ENCODE data around the gene GPC5.
"Not testable (repeated sequence)": the region's sequence is repeated elsewhere in the genome, so short reads cannot be mapped to it uniquely, and the experiment has no call there.

The GPC5 gene

GRCh38 chr13:92670096-92670495 is 1271.7 kb downstream of the GPC5 start:
- Histone ChIP-seq H3K27ac (ENCODE audit: low read length) (no peak overlapping the region), H3K4me1 (ENCODE audit: control insufficient read depth in 1 of 2, insufficient read depth in 2 of 2, low read length in 2 of 2) (no peaks in the 10 kb centered on the region), H3K27me3 (ENCODE audit: low read depth, low read length) (no peaks in the 10 kb centered on the region), H3K9me3 (ENCODE audit: control insufficient read depth in 1 of 2, low read length in 2 of 2) (no peaks in the 10 kb centered on the region), H3K4me3 (ENCODE audit: low read depth in 1 of 2, low read length in 2 of 2) (no peak overlapping the region), H3K36me3 (ENCODE audit: control insufficient read depth in 1 of 2, insufficient read depth in 2 of 2, low read length in 2 of 2) (no peaks in the 10 kb centered on the region)

GRCh38 chr13:92671821-92672220 is 1273.4 kb downstream of the GPC5 start:
- H3K27ac ChIP-seq (ENCODE audit: low read length) = no peak overlapping the region
- H3K36me3 ChIP-seq (ENCODE audit: control insufficient read depth in 1 of 2, insufficient read depth in 2 of 2, low read length in 2 of 2) = no peaks in the 10 kb centered on the region
- no peaks in the 10 kb centered on the region for H3K4me1 ChIP-seq (ENCODE audit: control insufficient read depth in 1 of 2, insufficient read depth in 2 of 2, low read length in 2 of 2)
- no peak overlapping the region for H3K4me3 ChIP-seq (ENCODE audit: low read depth in 1 of 2, low read length in 2 of 2)
- H3K9me3 ChIP-seq (ENCODE audit: control insufficient read depth in 1 of 2, low read length in 2 of 2) = no peaks in the 10 kb centered on the region
- no peaks in the 10 kb centered on the region for H3K27me3 ChIP-seq (ENCODE audit: low read depth, low read length)

GRCh38 chr13:92676246-92676645 is 1277.8 kb downstream of the GPC5 start:
- no peak overlapping the region for H3K27ac ChIP-seq (ENCODE audit: low read length)
- no peak overlapping the region for H3K4me3 ChIP-seq (ENCODE audit: low read depth in 1 of 2, low read length in 2 of 2)
- H3K9me3 ChIP-seq (ENCODE audit: control insufficient read depth in 1 of 2, low read length in 2 of 2) = no peaks in the 10 kb centered on the region

GRCh38 chr13:92677571-92677970 is 1279.2 kb downstream of the GPC5 start:
- Histone ChIP-seq H3K36me3 (ENCODE audit: control insufficient read depth in 1 of 2, insufficient read depth in 2 of 2, low read length in 2 of 2) (no peaks in the 10 kb centered on the region), H3K27me3 (ENCODE audit: low read depth, low read length) (no peaks in the 10 kb centered on the region), H3K4me3 (ENCODE audit: low read depth in 1 of 2, low read length in 2 of 2) (no peak overlapping the region), H3K4me1 (ENCODE audit: control insufficient read depth in 1 of 2, insufficient read depth in 2 of 2, low read length in 2 of 2) (no peaks in the 10 kb centered on the region), H3K9me3 (ENCODE audit: control insufficient read depth in 1 of 2, low read length in 2 of 2) (no peaks in the 10 kb centered on the region), H3K27ac (ENCODE audit: low read length) (no peak overlapping the region)

More at GRCh38 chr13:92676246-92676645, 1277.8 kb downstream of the GPC5 start:
- Histone ChIP-seq H3K27me3 (ENCODE audit: low read depth, low read length) (no peaks in the 10 kb centered on the region), H3K4me1 (ENCODE audit: control insufficient read depth in 1 of 2, insufficient read depth in 2 of 2, low read length in 2 of 2) (no peaks in the 10 kb centered on the region), H3K36me3 (ENCODE audit: control insufficient read depth in 1 of 2, insufficient read depth in 2 of 2, low read length in 2 of 2) (no peaks in the 10 kb centered on the region)

GRCh38 chr13:92679602-92680001 is 1281.2 kb downstream of the GPC5 start:
- no peaks in the 10 kb centered on the region for H3K36me3 ChIP-seq (ENCODE audit: control insufficient read depth in 1 of 2, insufficient read depth in 2 of 2, low read length in 2 of 2)
- no peaks in the 10 kb centered on the region for H3K9me3 ChIP-seq (ENCODE audit: control insufficient read depth in 1 of 2, low read length in 2 of 2)
- no peaks in the 10 kb centered on the region for H3K27me3 ChIP-seq (ENCODE audit: low read depth, low read length)
- no peak overlapping the region for H3K27ac ChIP-seq (ENCODE audit: low read length)
- H3K4me1 ChIP-seq (ENCODE audit: control insufficient read depth in 1 of 2, insufficient read depth in 2 of 2, low read length in 2 of 2) = no peaks in the 10 kb centered on the region
- H3K4me3 ChIP-seq (ENCODE audit: low read depth in 1 of 2, low read length in 2 of 2) = no peak overlapping the region

GRCh38 chr13:92681239-92681638 is 1282.8 kb downstream of the GPC5 start:
- H3K9me3 ChIP-seq (ENCODE audit: control insufficient read depth in 1 of 2, low read length in 2 of 2) = no peaks in the 10 kb centered on the region
- H3K4me1 ChIP-seq (ENCODE audit: control insufficient read depth in 1 of 2, insufficient read depth in 2 of 2, low read length in 2 of 2) = no peaks in the 10 kb centered on the region
- H3K36me3 ChIP-seq (ENCODE audit: control insufficient read depth in 1 of 2, insufficient read depth in 2 of 2, low read length in 2 of 2) = no peaks in the 10 kb centered on the region
- H3K27ac ChIP-seq (ENCODE audit: low read length) = no peak overlapping the region
- no peak overlapping the region for H3K4me3 ChIP-seq (ENCODE audit: low read depth in 1 of 2, low read length in 2 of 2)
- H3K27me3 ChIP-seq (ENCODE audit: low read depth, low read length) = no peaks in the 10 kb centered on the region

GRCh38 chr13:92682832-92683517 is 1284.6 kb downstream of the GPC5 start:
- no peaks in the 10 kb centered on the region for H3K36me3 ChIP-seq (ENCODE audit: control insufficient read depth in 1 of 2, insufficient read depth in 2 of 2, low read length in 2 of 2)
- H3K4me1 ChIP-seq (ENCODE audit: control insufficient read depth in 1 of 2, insufficient read depth in 2 of 2, low read length in 2 of 2) = no peaks in the 10 kb centered on the region
- no peak overlapping the region for H3K27ac ChIP-seq (ENCODE audit: low read length)
- no peak overlapping the region for H3K4me3 ChIP-seq (ENCODE audit: low read depth in 1 of 2, low read length in 2 of 2)
- no peaks in the 10 kb centered on the region for H3K27me3 ChIP-seq (ENCODE audit: low read depth, low read length)
- H3K9me3 ChIP-seq (ENCODE audit: control insufficient read depth in 1 of 2, low read length in 2 of 2) = no peaks in the 10 kb centered on the region

- Histone ChIP-seq H3K27ac (ENCODE audit: low read length) (no peak overlapping the region), H3K36me3 (ENCODE audit: control insufficient read depth in 1 of 2, insufficient read depth in 2 of 2, low read length in 2 of 2) (no peaks in the 10 kb centered on the region), H3K27me3 (ENCODE audit: low read depth, low read length) (no peaks in the 10 kb centered on the region), H3K4me1 (ENCODE audit: control insufficient read depth in 1 of 2, insufficient read depth in 2 of 2, low read length in 2 of 2) (no peaks in the 10 kb centered on the region), H3K9me3 (ENCODE audit: control insufficient read depth in 1 of 2, low read length in 2 of 2) (peaks cover 0 to 2% of the 10 kb centered on the region in 2 donors), H3K4me3 (ENCODE audit: low read depth in 1 of 2, low read length in 2 of 2) (no peak overlapping the region)
These were observed 1295.6 kb downstream of the GPC5 start for GRCh38 chr13:92694047-92694446.

GRCh38 chr13:92695827-92696226 is 1297.4 kb downstream of the GPC5 start:
- H3K36me3 ChIP-seq (ENCODE audit: control insufficient read depth in 1 of 2, insufficient read depth in 2 of 2, low read length in 2 of 2); H3K4me1 ChIP-seq (ENCODE audit: control insufficient read depth in 1 of 2, insufficient read depth in 2 of 2, low read length in 2 of 2); H3K27me3 ChIP-seq (ENCODE audit: low read depth, low read length); H3K27ac ChIP-seq (ENCODE audit: low read length); H3K4me3 ChIP-seq (ENCODE audit: low read depth in 1 of 2, low read length in 2 of 2); H3K9me3 ChIP-seq (ENCODE audit: control insufficient read depth in 1 of 2, low read length in 2 of 2): not testable (repeated sequence)

GRCh38 chr13:92716749-92717148 is 1318.3 kb downstream of the GPC5 start:
- H3K27me3 ChIP-seq (ENCODE audit: low read depth, low read length) = no peaks in the 10 kb centered on the region
- no peaks in the 10 kb centered on the region for H3K4me1 ChIP-seq (ENCODE audit: control insufficient read depth in 1 of 2, insufficient read depth in 2 of 2, low read length in 2 of 2)
- H3K27ac ChIP-seq (ENCODE audit: low read length) = no peak overlapping the region
- H3K9me3 ChIP-seq (ENCODE audit: control insufficient read depth in 1 of 2, low read length in 2 of 2) = peaks cover 0 to 4% of the 10 kb centered on the region in 2 donors
- no peaks in the 10 kb centered on the region for H3K36me3 ChIP-seq (ENCODE audit: control insufficient read depth in 1 of 2, insufficient read depth in 2 of 2, low read length in 2 of 2)
- no peak overlapping the region for H3K4me3 ChIP-seq (ENCODE audit: low read depth in 1 of 2, low read length in 2 of 2)

GRCh38 chr13:92717857-92718256 is 1319.4 kb downstream of the GPC5 start:
- Histone ChIP-seq H3K9me3 (ENCODE audit: control insufficient read depth in 1 of 2, low read length in 2 of 2) (no peaks in the 10 kb centered on the region), H3K36me3 (ENCODE audit: control insufficient read depth in 1 of 2, insufficient read depth in 2 of 2, low read length in 2 of 2) (no peaks in the 10 kb centered on the region), H3K4me1 (ENCODE audit: control insufficient read depth in 1 of 2, insufficient read depth in 2 of 2, low read length in 2 of 2) (no peaks in the 10 kb centered on the region), H3K4me3 (ENCODE audit: low read depth in 1 of 2, low read length in 2 of 2) (no peak overlapping the region), H3K27me3 (ENCODE audit: low read depth, low read length) (no peaks in the 10 kb centered on the region), H3K27ac (ENCODE audit: low read length) (no peak overlapping the region)

- Histone ChIP-seq H3K36me3 (ENCODE audit: control insufficient read depth in 1 of 2, insufficient read depth in 2 of 2, low read length in 2 of 2) (no peaks in the 10 kb centered on the region), H3K9me3 (ENCODE audit: control insufficient read depth in 1 of 2, low read length in 2 of 2) (peaks cover 0 to 2% of the 10 kb centered on the region in 2 donors), H3K4me3 (ENCODE audit: low read depth in 1 of 2, low read length in 2 of 2) (no peak overlapping the region), H3K27ac (ENCODE audit: low read length) (no peak overlapping the region), H3K4me1 (ENCODE audit: control insufficient read depth in 1 of 2, insufficient read depth in 2 of 2, low read length in 2 of 2) (no peaks in the 10 kb centered on the region), H3K27me3 (ENCODE audit: low read depth, low read length) (no peaks in the 10 kb centered on the region)
These were observed 1321.4 kb downstream of the GPC5 start for GRCh38 chr13:92719868-92720267.
